Activated CD8-positive, alpha-beta memory T cell treated with anti-CD3 and anti-CD28 coated beads for 24 hours (primary cell): Measurements from ENCODE around the gene COTL1.

Experiments used
- DNase-seq: peaks from one replicate; pipeline ENCODE4 v3.0.0-alpha.2; 2020

The COTL1 gene

GRCh38 chr16:84594725-84595038, 23.2 kb downstream of the COTL1 start:
- no peak for DNase-seq

GRCh38 chr16:84593825-84594724, 23.8 kb downstream of the COTL1 start:
- DNase-seq: peak; percentile 84

GRCh38 chr16:84592718-84593117, 25.2 kb downstream of the COTL1 start:
- no peak for DNase-seq

GRCh38 chr16:84589975-84590719, 27.7 kb downstream of the COTL1 start:
- no peak for DNase-seq

GRCh38 chr16:84588991-84589390, 28.9 kb downstream of the COTL1 start:
- no peak for DNase-seq

- no peak for DNase-seq
Measured at GRCh38 chr16:84585886-84586285, 32.0 kb downstream of the COTL1 start.

- no peak for DNase-seq
Measured at GRCh38 chr16:84585467-84585866, 32.4 kb downstream of the COTL1 start.

GRCh38 chr16:84584678-84585077, 33.2 kb downstream of the COTL1 start:
- DNase-seq: no peak

- DNase-seq: no peak
Measured at GRCh38 chr16:84583995-84584394, 33.9 kb downstream of the COTL1 start.

GRCh38 chr16:84582958-84583516, 34.8 kb downstream of the COTL1 start:
- no peak for DNase-seq

GRCh38 chr16:84581158-84581557, 36.7 kb downstream of the COTL1 start:
- DNase-seq: no peak

GRCh38 chr16:84579936-84580335, 37.9 kb downstream of the COTL1 start:
- no peak for DNase-seq

- no peak for DNase-seq
Measured at GRCh38 chr16:84578538-84579126, 39.2 kb downstream of the COTL1 start.

- DNase-seq: no peak
Measured at GRCh38 chr16:84577034-84577803, 40.7 kb downstream of the COTL1 start.

GRCh38 chr16:84575914-84576313, 42.0 kb downstream of the COTL1 start:
- DNase-seq: no peak

GRCh38 chr16:84574191-84574590, 43.7 kb downstream of the COTL1 start:
- no peak for DNase-seq

- no peak for DNase-seq
Measured at GRCh38 chr16:84572096-84572495, 45.8 kb downstream of the COTL1 start.

- no peak for DNase-seq
Measured at GRCh38 chr16:84571506-84571905, 46.4 kb downstream of the COTL1 start.

- no peak for DNase-seq
Measured at GRCh38 chr16:84570739-84571403, 47.0 kb downstream of the COTL1 start.

- no peak for DNase-seq
Measured at GRCh38 chr16:84569382-84569987, 48.4 kb downstream of the COTL1 start.

- no peak for DNase-seq
Measured at GRCh38 chr16:84568066-84568465, 49.8 kb downstream of the COTL1 start.
